ENCODE data around the gene MACROD2. TPM values are rescaled to one million over a fixed set of nuclear protein-coding genes. Genes with fewer than 3 reads are reported as not detected.

MACROD2 gene
- total RNA-seq, 2 donors from 2014 or later: 0.95 to 4.2 TPM

DNA sequence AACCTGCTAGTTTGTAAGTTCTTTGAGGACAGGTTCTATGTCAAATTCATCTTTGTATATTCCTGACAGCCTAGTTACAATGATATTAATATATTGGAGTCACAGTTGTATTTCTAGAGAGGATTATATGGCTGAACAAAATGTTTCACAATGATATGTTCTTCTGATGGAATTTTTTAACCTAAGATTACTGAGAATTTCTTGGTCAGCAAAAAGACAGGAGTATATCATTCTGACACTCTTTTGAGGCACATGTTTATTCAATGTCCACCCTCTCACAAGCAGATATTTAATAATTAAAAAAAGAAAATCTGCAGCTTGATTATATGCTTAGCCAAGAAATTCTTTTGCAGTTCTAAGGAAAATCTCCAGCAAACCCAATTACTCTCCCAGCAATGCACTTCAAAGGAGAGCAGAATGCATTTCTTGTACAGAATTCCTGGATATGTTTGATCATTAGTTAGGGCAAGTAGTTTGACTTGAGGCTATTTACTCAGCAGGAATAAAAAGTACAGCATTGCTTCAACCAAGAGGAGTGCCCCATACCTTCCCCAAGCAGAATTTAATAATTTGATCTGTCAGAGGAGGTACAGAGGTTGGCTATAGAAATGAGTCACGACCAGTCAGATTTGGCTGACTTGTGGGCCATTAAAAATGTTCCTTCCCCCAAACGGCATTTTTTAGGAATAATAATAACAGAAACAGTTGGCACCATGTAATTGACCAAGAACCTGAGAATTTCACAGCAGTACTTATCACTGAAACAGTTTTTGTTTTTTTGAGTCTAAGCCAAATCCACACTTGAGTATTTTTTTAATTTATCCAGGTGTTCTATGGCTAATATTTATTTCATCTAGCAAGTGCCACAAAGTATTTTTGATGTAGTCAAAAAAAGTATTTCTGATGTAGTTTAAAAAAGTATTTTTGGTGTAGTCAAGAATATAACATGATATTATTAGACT is 850.2 kb downstream of the MACROD2 start:
- Histone ChIP-seq H3K36me3 (no peaks in the 10 kb centered on the region), H3K4me1 (ENCODE audit: control insufficient read depth in 1 of 2, low read depth in 2 of 2) (no peaks in the 10 kb centered on the region), H3K27ac (no peak overlapping the region), H3K4me3 (no peak overlapping the region), H3K27me3 (replicated peaks; ENCODE audit: insufficient read depth) (no peaks in the 10 kb centered on the region), H3K9me3 (no peaks in the 10 kb centered on the region)
- DNase-seq (ENCODE audit: low spot score): no peak
- no peak for ATAC-seq (ENCODE audit: insufficient number of reproducible peaks, low FRiP score, low read depth)
- TF ChIP-seq, protein P1, sequence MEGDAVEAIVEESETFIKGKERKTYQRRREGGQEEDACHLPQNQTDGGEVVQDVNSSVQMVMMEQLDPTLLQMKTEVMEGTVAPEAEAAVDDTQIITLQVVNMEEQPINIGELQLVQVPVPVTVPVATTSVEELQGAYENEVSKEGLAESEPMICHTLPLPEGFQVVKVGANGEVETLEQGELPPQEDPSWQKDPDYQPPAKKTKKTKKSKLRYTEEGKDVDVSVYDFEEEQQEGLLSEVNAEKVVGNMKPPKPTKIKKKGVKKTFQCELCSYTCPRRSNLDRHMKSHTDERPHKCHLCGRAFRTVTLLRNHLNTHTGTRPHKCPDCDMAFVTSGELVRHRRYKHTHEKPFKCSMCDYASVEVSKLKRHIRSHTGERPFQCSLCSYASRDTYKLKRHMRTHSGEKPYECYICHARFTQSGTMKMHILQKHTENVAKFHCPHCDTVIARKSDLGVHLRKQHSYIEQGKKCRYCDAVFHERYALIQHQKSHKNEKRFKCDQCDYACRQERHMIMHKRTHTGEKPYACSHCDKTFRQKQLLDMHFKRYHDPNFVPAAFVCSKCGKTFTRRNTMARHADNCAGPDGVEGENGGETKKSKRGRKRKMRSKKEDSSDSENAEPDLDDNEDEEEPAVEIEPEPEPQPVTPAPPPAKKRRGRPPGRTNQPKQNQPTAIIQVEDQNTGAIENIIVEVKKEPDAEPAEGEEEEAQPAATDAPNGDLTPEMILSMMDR (IDR thresholded peaks at IDR 0.05): no peak

DNA sequence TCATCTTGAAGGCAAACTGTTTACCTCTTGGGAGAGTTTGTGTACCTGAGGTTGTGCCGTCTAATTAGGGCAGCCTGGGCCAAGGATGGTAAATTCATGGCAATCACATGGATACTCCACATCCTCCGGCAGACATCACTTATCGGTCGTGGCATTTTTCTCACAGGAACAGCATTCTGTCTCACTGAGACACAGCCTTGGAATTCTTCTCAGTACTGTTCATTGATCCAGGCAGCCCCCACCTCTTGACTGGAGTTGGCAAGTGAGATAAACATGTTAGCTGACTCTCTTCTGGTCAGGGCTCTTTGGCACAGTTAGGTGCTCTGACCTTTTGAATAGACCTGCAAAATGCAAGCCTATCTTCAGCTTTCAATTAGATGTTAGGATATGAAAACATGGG is 853.5 kb downstream of the MACROD2 start:
- ATAC-seq (ENCODE audit: insufficient number of reproducible peaks, low FRiP score, low read depth) (no peak), DNase-seq (ENCODE audit: low spot score) (no peak)
- TF ChIP-seq, protein P1 (IDR thresholded peaks at IDR 0.05): no peak
- Histone ChIP-seq H3K36me3 (no peaks in the 10 kb centered on the region), H3K27me3 (replicated peaks; ENCODE audit: insufficient read depth) (no peaks in the 10 kb centered on the region), H3K27ac (no peak overlapping the region), H3K4me1 (ENCODE audit: control insufficient read depth in 1 of 2, low read depth in 2 of 2) (no peaks in the 10 kb centered on the region), H3K4me3 (no peak overlapping the region), H3K9me3 (no peaks in the 10 kb centered on the region)

DNA sequence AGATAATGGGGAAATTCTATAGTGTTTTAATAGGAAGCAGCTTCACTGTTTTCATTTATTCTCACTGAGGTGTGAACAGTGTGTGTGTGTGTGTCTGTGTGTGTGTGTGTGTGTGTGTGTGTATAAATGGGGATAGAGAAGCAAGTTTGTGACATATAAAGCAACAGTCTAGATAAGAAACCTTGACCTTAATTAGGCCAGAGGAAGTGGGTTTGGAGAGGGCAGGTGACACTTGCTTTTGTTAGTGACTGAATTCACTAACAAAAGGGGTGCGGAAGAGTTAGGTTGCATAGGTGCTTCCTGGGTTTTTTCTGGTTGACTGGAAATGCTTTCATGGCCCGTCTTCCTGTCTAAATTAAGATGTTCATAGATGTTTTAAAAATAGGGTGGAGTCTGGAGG is 857.8 kb downstream of the MACROD2 start:
- Histone ChIP-seq H3K4me3 (no peak overlapping the region), H3K4me1 (ENCODE audit: control insufficient read depth in 1 of 2, low read depth in 2 of 2) (no peaks in the 10 kb centered on the region), H3K27ac (no peak overlapping the region), H3K9me3 (no peaks in the 10 kb centered on the region), H3K27me3 (replicated peaks; ENCODE audit: insufficient read depth) (no peaks in the 10 kb centered on the region), H3K36me3 (no peaks in the 10 kb centered on the region)
- DNase-seq (ENCODE audit: low spot score) (no peak), ATAC-seq (ENCODE audit: insufficient number of reproducible peaks, low FRiP score, low read depth) (no peak)
- TF ChIP-seq, protein P1 (IDR thresholded peaks at IDR 0.05): no peak

DNA sequence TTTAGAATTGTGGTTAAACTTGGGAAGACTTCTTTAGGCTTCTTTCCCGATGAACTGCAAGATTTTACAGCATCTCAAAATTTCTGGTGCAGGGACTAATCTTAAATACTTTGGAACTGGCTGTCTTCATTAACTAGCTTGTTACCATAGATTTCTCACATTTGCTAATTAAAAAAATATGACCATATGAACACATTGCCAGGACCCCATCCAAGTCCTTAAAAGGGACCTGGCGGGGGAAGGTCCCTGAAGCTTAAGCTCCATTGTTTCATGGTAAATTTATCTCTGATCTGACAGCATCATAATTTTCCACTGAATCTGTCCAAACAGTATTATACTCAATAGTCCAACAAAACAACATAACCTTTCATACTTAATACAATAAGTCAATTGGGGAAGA is 859.9 kb downstream of the MACROD2 start:
- no peaks in the 10 kb centered on the region for H3K27me3 ChIP-seq (replicated peaks; ENCODE audit: insufficient read depth)
- TF ChIP-seq, protein P1 (IDR thresholded peaks at IDR 0.05): no peak
- no peaks in the 10 kb centered on the region for H3K36me3 ChIP-seq
- no peak for ATAC-seq (ENCODE audit: insufficient number of reproducible peaks, low FRiP score, low read depth)
- H3K9me3 ChIP-seq: no peaks in the 10 kb centered on the region
- DNase-seq (ENCODE audit: low spot score): no peak
- no peak overlapping the region for H3K4me3 ChIP-seq
- no peak overlapping the region for H3K27ac ChIP-seq
- no peaks in the 10 kb centered on the region for H3K4me1 ChIP-seq (ENCODE audit: control insufficient read depth in 1 of 2, low read depth in 2 of 2)

DNA sequence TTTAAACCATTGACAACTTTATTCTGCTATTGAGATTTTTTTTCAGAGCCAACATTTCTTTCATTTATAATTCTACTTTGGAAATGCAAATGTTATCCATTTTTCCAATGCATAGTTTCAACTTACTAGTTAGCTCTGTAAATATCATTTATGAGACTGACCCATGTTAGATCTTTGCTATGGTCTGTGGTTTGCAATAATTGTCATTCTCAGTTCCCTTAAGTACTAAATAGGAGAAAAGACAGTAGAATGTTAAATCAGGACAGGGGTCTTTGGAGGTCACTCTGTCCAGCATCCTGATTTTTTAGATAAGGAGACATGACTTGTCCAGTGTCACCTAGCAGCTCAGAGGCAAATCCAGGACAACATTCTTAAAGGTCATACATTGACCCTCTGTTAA is 864.3 kb downstream of the MACROD2 start:
- H3K36me3 ChIP-seq: no peaks in the 10 kb centered on the region
- ATAC-seq (ENCODE audit: insufficient number of reproducible peaks, low FRiP score, low read depth): no peak
- no peaks in the 10 kb centered on the region for H3K27me3 ChIP-seq (replicated peaks; ENCODE audit: insufficient read depth)
- TF ChIP-seq, protein P1 (IDR thresholded peaks at IDR 0.05): no peak
- H3K9me3 ChIP-seq: no peaks in the 10 kb centered on the region
- peaks cover 3 to 8% of the 10 kb centered on the region in 2 donors for H3K4me1 ChIP-seq (ENCODE audit: control insufficient read depth in 1 of 2, low read depth in 2 of 2)
- no peak for DNase-seq (ENCODE audit: low spot score)
- H3K27ac ChIP-seq: no peak overlapping the region
- H3K4me3 ChIP-seq: no peak overlapping the region
